ENCODE data around the gene PDE4B. TPM values are rescaled to one million over a fixed set of nuclear protein-coding genes. Genes with fewer than 3 reads are reported as not detected.

The PDE4B gene
- total RNA-seq, 4 donors from 2014 or later: 3.7 to 16.6 (median 5.1) TPM

DNA sequence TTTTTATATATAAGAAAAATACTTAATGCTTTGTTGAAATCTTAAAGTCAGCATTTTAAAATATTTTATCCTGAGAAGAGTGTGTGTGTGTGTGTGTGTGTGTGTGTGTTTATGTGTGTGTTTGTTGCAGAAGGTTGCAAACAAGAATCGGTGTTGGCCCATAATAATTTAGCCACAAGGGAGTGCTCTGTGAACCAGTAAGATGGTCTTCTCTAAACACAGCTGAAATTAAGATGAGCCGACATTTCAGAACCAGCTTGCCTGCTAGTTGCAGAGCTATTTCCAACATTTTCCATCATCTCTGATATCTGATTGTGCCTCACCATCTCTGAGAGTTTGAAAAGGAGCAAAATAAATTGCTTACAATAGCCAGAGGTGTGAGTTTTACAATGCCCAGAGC, 582.4 kb downstream of the PDE4B start:
- intact Hi-C loops (cut with DNase I): no loop called here
- TF ChIP-seq EP300 (IDR thresholded peaks at IDR 0.05) (no peak), POLR2A (IDR thresholded peaks at IDR 0.05; ENCODE audit: low read depth) (no peak), POLR2AphosphoS5 (IDR thresholded peaks at IDR 0.05) (no peak)
- TF ChIP-seq, protein P1, sequence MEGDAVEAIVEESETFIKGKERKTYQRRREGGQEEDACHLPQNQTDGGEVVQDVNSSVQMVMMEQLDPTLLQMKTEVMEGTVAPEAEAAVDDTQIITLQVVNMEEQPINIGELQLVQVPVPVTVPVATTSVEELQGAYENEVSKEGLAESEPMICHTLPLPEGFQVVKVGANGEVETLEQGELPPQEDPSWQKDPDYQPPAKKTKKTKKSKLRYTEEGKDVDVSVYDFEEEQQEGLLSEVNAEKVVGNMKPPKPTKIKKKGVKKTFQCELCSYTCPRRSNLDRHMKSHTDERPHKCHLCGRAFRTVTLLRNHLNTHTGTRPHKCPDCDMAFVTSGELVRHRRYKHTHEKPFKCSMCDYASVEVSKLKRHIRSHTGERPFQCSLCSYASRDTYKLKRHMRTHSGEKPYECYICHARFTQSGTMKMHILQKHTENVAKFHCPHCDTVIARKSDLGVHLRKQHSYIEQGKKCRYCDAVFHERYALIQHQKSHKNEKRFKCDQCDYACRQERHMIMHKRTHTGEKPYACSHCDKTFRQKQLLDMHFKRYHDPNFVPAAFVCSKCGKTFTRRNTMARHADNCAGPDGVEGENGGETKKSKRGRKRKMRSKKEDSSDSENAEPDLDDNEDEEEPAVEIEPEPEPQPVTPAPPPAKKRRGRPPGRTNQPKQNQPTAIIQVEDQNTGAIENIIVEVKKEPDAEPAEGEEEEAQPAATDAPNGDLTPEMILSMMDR (IDR thresholded peaks at IDR 0.05): no peak
- Histone ChIP-seq H3K36me3 (peaks cover 0 to 15% (median 7%) of the 10 kb centered on the region in 4 donors), H3K27ac (replicated peaks in 1 of 4) (peak overlapping the region in 1 of 4 donors; percentile 20), H3K4me3 (no peak overlapping the region), H3K4me1 (peaks cover 11 to 37% (median 21%) of the 10 kb centered on the region in 4 donors), H3K27me3 (no peaks in the 10 kb centered on the region), H3K9me3 (no peaks in the 10 kb centered on the region)
- no peak for DNase-seq (ENCODE audit: extremely low spot score)
- 59% methylated on average over 2 of the region's 2 CpGs for WGBS

DNA sequence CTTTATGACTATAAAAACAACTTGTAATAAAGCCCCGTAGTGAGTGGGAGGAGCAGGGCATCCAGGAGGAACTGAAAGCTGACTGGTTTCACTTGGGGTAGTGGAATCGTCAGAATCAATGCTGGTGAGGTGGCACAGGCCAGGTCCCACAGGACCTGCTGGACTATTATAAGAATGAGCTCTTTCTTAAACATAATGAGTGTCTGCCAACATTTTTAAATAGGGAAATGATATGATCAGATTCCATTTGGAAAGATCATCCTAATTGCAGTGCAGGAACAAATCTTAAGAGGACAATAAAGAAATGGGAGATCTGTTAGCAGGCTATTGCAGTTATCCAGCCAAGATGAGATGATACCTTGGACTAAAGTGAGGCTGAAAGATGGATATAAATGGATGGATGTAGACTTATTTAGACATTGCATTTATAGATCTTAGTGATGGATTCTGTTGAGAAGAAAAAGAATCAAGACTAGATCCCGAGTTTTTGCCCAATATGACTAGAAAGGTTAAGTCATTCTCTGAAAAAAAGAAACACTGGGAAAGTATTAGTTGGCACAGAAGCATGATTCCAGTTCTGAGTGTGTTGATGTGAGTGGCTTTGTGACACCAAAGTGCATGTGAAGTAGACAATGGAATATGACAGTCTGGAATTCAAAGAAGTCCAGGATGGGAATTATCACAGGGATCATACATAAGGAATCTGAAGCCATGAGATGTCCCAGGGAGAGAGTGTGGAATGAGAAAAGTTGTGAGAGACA, 587.9 kb downstream of the PDE4B start:
- H3K36me3 ChIP-seq: no peaks in the 10 kb centered on the region
- peaks cover 0 to 6% (median 0%) of the 10 kb centered on the region in 4 donors for H3K4me1 ChIP-seq
- no peak for DNase-seq (ENCODE audit: extremely low spot score)
- H3K27me3 ChIP-seq: no peaks in the 10 kb centered on the region
- TF ChIP-seq, protein P1 (IDR thresholded peaks at IDR 0.05): no peak
- TF ChIP-seq EP300 (IDR thresholded peaks at IDR 0.05) (no peak), POLR2AphosphoS5 (IDR thresholded peaks at IDR 0.05) (no peak), POLR2A (IDR thresholded peaks at IDR 0.05; ENCODE audit: low read depth) (no peak)
- intact Hi-C loops (cut with DNase I): no loop called here
- H3K4me3 ChIP-seq: no peak overlapping the region
- WGBS: 80% methylated on average over 3 of the region's 3 CpGs
- no peaks in the 10 kb centered on the region for H3K9me3 ChIP-seq
- H3K27ac ChIP-seq (replicated peaks in 1 of 4): no peak overlapping the region

DNA sequence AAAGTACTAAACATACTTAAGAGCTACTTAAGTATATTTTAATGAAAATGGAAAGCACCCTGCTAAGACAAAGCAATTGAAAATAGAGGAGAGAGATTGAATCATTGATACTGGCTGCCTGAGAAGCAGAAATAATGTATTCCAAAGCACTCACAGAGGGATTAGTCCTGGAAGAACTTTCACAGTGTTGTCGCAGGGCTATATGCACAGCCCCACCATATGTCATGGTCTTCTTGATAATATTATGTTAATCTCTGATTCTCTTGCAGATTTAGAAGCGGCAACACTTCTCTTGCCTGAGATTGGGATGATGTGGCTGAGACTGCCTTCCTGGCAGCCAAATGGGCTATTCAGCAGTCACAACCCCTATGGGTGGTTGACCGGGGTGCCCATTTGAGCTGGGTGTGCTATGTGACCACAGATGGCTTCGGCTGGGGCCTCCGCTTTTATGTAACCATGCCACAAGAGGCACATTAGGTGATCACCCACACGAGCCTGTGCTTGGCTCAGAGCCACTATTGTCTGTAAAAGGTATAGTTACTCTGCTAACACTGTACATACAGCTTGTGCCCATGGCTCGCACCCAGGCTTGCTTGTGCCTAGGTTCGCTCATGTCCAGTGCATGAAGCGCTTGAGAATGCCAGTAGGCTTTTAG, 589.1 kb downstream of the PDE4B start:
- no peaks in the 10 kb centered on the region for H3K9me3 ChIP-seq
- no peaks in the 10 kb centered on the region for H3K36me3 ChIP-seq
- peaks cover 0 to 6% (median 0%) of the 10 kb centered on the region in 4 donors for H3K4me1 ChIP-seq
- 88% methylated on average over 9 of the region's 9 CpGs for WGBS
- H3K27me3 ChIP-seq: no peaks in the 10 kb centered on the region
- intact Hi-C loops (cut with DNase I): no loop called here
- H3K4me3 ChIP-seq: no peak overlapping the region
- no peak overlapping the region for H3K27ac ChIP-seq (replicated peaks in 1 of 4)
- TF ChIP-seq, protein P1 (IDR thresholded peaks at IDR 0.05): no peak
- TF ChIP-seq EP300 (IDR thresholded peaks at IDR 0.05) (no peak), POLR2AphosphoS5 (IDR thresholded peaks at IDR 0.05) (no peak), POLR2A (IDR thresholded peaks at IDR 0.05; ENCODE audit: low read depth) (no peak)
- no peak for DNase-seq (ENCODE audit: extremely low spot score)

GRCh38 chr1:66383168-66383567, 590.5 kb downstream of the PDE4B start:
- H3K4me3 ChIP-seq: no peak overlapping the region
- intact Hi-C loops (cut with DNase I): no loop called here
- WGBS: 89% methylated on average over 5 of the region's 5 CpGs
- H3K27me3 ChIP-seq: no peaks in the 10 kb centered on the region
- H3K4me1 ChIP-seq: peaks cover 0 to 6% (median 0%) of the 10 kb centered on the region in 4 donors
- no peak for TF ChIP-seq POLR2A (IDR thresholded peaks at IDR 0.05; ENCODE audit: low read depth)
- no peak for TF ChIP-seq EP300 (IDR thresholded peaks at IDR 0.05)
- TF ChIP-seq, protein P1 (IDR thresholded peaks at IDR 0.05): no peak
- no peak for TF ChIP-seq POLR2AphosphoS5 (IDR thresholded peaks at IDR 0.05)
- DNase-seq (ENCODE audit: extremely low spot score): no peak
- no peaks in the 10 kb centered on the region for H3K36me3 ChIP-seq
- H3K27ac ChIP-seq (replicated peaks in 1 of 4): no peak overlapping the region
- H3K9me3 ChIP-seq: no peaks in the 10 kb centered on the region

All from esophagus muscularis mucosa (tissue), 4 donors.